Kidney glomerular epithelial cell (primary cell): ENCODE results near the gene KDF1.

Experiments used
- DNase-seq: peaks from one replicate; lab custom pipeline; 2025; lab: John Stamatoyannopoulos, UW

Gene KDF1

GRCh38 chr1:26913754-26914619, 46.3 kb downstream of the KDF1 start, which contains the start of gene NR0B2:
Gene NR0B2 (minus strand): TSS chr1:26913975. CDS start chr1:26913940, 35 bp downstream.
- no peak for DNase-seq

- no peak for DNase-seq
Measured at GRCh38 chr1:26913389-26913753, 46.9 kb downstream of the KDF1 start.

- no peak for DNase-seq
Measured at GRCh38 chr1:26912147-26912490, 48.1 kb downstream of the KDF1 start.

GRCh38 chr1:26911399-26912146, 48.7 kb downstream of the KDF1 start:
- DNase-seq: no peak

- no peak for DNase-seq
Measured at GRCh38 chr1:26910343-26911160, 49.7 kb downstream of the KDF1 start.

- DNase-seq: no peak
Measured at GRCh38 chr1:26909951-26910342, 50.3 kb downstream of the KDF1 start.

- DNase-seq: peak; percentile 90
Measured at GRCh38 chr1:26907071-26907917, 53.0 kb downstream of the KDF1 start.

- no peak for DNase-seq
Measured at GRCh38 chr1:26900815-26901511, 59.3 kb downstream of the KDF1 start.

GRCh38 chr1:26900001-26900814, 60.1 kb downstream of the KDF1 start, which contains the start of gene GPATCH3:
Gene GPATCH3 (minus strand): TSS chr1:26900467. CDS start chr1:26900442, 25 bp downstream.
- DNase-seq: peak; percentile 94
